Ovary (tissue), 3 donors: ENCODE results near the gene FARP1.

Experiments
- CTCF ChIP-seq, 3 donors: fragments of 450-650 bp in 2 of 3; fragments of 200-600 bp in 1 of 3; IDR thresholded peaks; one replicate each; pipeline versions ENCODE4 v1.5.1 to v1.8.0; 2016 to 2022; ENCODE audit warnings: antibody characterized with exemption in 3 of 3, mild to moderate bottlenecking in 1 of 3
- EP300 ChIP-seq: sonication (generic); formaldehyde crosslinking; IDR thresholded peaks from one replicate; pipeline ENCODE4 v1.6.1; 2017; ENCODE audit warnings: antibody characterized with exemption
- donor health status: DM: no; HTN: no; CAD: no.

GRCh38 chr13:98490195-98490836, 347.4 kb downstream of the FARP1 start:
- TF ChIP-seq CTCF (IDR thresholded peaks at IDR 0.05) (no peak), EP300 (no peak)
